CD14-positive monocyte (primary cell): ENCODE results near the gene PAGE3. TPM values are rescaled to one million over a fixed set of nuclear protein-coding genes. Genes with fewer than 3 reads are reported as not detected.

Experiments used
- DNase-seq, 3 donors: peaks; one replicate each; pipeline ENCODE4 v3.0.0-alpha.2; 2011 to 2022
- H2AFZ ChIP-seq: 2 replicates; pipeline ENCODE4 v1.6.0; 2012; ENCODE audit warnings: mild to moderate bottlenecking, low read depth, low read length, inconsistent platforms; ENCODE audit not compliant: insufficient read depth, poor library complexity, severe bottlenecking
- H3K27ac ChIP-seq, 2 donors: 1 replicate in 1 of 2; 2 replicates in 1 of 2; pipeline ENCODE4 v1.5.1; 2012 to 2013; ENCODE audit warnings: low read length in 2 of 2, control low read depth in 1 of 2, inconsistent platforms in 1 of 2, low read depth in 1 of 2, mild to moderate bottlenecking in 1 of 2
- H3K27me3 ChIP-seq, 2 donors: one replicate each; pipeline versions ENCODE4 v1.6.0 to v1.6.1; 2011 to 2013; ENCODE audit warnings: low read length in 2 of 2; ENCODE audit not compliant: control insufficient read depth in 2 of 2, insufficient read depth in 2 of 2
- H3K36me3 ChIP-seq, 2 donors: replicated peaks in 1 of 2; 1 replicate in 1 of 2; 2 replicates in 1 of 2; pipeline versions ENCODE4 v1.5.1 to v1.6.1; 2012 to 2013; ENCODE audit warnings: low read length in 2 of 2, control low read depth in 1 of 2, inconsistent platforms in 1 of 2, mild to moderate bottlenecking in 1 of 2; ENCODE audit not compliant: insufficient read depth in 2 of 2, control insufficient read depth in 1 of 2
- H3K4me1 ChIP-seq, 2 donors: 1 replicate in 1 of 2; 2 replicates in 1 of 2; pipeline versions ENCODE4 v1.5.1 to v1.6.1; 2012 to 2013; ENCODE audit warnings: low read length in 2 of 2, control low read depth in 1 of 2, inconsistent platforms in 1 of 2, mild to moderate bottlenecking in 1 of 2, moderate library complexity in 1 of 2; ENCODE audit not compliant: insufficient read depth in 2 of 2, control insufficient read depth in 1 of 2
- H3K4me2 ChIP-seq: replicated peaks from 2 replicates; pipeline ENCODE3; 2012; ENCODE audit warnings: low read length, moderate library complexity, mild to moderate bottlenecking; ENCODE audit not compliant: poor library complexity, severe bottlenecking; ENCODE audit errors: extremely low read depth
- H3K4me3 ChIP-seq, 3 experiments: fragments of 200-600 bp in 1 of 3; sonication (generic) in 1 of 3; replicated peaks in 1 of 3; 1 replicate in 2 of 3; 2 replicates in 1 of 3; pipeline ENCODE4 v1.5.1; 2011 to 2013; ENCODE audit warnings: low read length in 3 of 3, mild to moderate bottlenecking in 3 of 3, control low read depth in 2 of 3, low read depth in 2 of 3, inconsistent platforms in 1 of 3, moderate library complexity in 1 of 3
- H3K79me2 ChIP-seq: 2 replicates; pipeline ENCODE4 v1.6.0; 2012; ENCODE audit warnings: mild to moderate bottlenecking, control low read depth, inconsistent platforms, low read length, moderate library complexity; ENCODE audit not compliant: insufficient read depth
- H3K9ac ChIP-seq: 2 replicates; pipeline ENCODE4 v1.6.0; 2017; ENCODE audit warnings: low read length, mild to moderate bottlenecking; ENCODE audit not compliant: insufficient read depth, poor library complexity, severe bottlenecking
- H3K9me3 ChIP-seq, 2 donors: replicated peaks in 1 of 2; 1 replicate in 1 of 2; 2 replicates in 1 of 2; pipeline versions ENCODE4 v1.5.1 to v1.6.1; 2012 to 2013; ENCODE audit warnings: low read length in 2 of 2, control low read depth in 1 of 2; ENCODE audit not compliant: control insufficient read depth in 1 of 2, insufficient read depth in 1 of 2
- H4K20me1 ChIP-seq: 2 replicates; pipeline ENCODE4 v1.6.0; 2012; ENCODE audit warnings: mild to moderate bottlenecking, low read length, control low read depth, moderate library complexity; ENCODE audit not compliant: insufficient read depth
- H3K27ac Mint-ChIP-seq, 7 donors: one replicate each; pipeline ENCODE4 v1.8.0; 2020; ENCODE audit warnings: mild to moderate bottlenecking in 7 of 7, mixed read lengths in 7 of 7, moderate library complexity in 6 of 7, inconsistent platforms in 2 of 7
- H3K27me3 Mint-ChIP-seq, 3 donors: one replicate each; pipeline ENCODE4 v1.8.0; 2021 to 2022; ENCODE audit warnings: low read depth in 3 of 3, mild to moderate bottlenecking in 3 of 3, mixed read lengths in 3 of 3, moderate library complexity in 3 of 3, inconsistent platforms in 1 of 3
- H3K36me3 Mint-ChIP-seq, 2 donors: one replicate each; pipeline ENCODE4 v1.8.0; 2020; ENCODE audit warnings: mixed read lengths in 2 of 2, inconsistent platforms in 1 of 2, mild to moderate bottlenecking in 1 of 2
- H3K4me1 Mint-ChIP-seq: one replicate; pipeline ENCODE4 v1.8.0; 2020; ENCODE audit warnings: mild to moderate bottlenecking, mixed read lengths
- H3K4me3 Mint-ChIP-seq, 2 donors: one replicate each; pipeline ENCODE4 v1.8.0; 2020; ENCODE audit warnings: mild to moderate bottlenecking in 2 of 2, mixed read lengths in 2 of 2, moderate library complexity in 1 of 2
- H3K9me3 Mint-ChIP-seq, 7 donors: one replicate each; pipeline ENCODE4 v1.8.0; 2020 to 2022; ENCODE audit warnings: mixed read lengths in 7 of 7, mild to moderate bottlenecking in 6 of 7, moderate library complexity in 6 of 7, inconsistent platforms in 2 of 7
- WGBS: methylation state at CpG from one replicate; pipeline ENCODE4 v1.1.5; 2013; ENCODE audit warnings: missing lambda C conversion rate; ENCODE audit not compliant: insufficient coverage; 5-methylcytosine and 5-hydroxymethylcytosine counted together
- intact Hi-C, 2 donors: fragments of 100-400 bp; cut with micrococcal nuclease; formaldehyde crosslinking; loops; one replicate each; pipeline versions ENCODE4 v1.15.0 to v1.15.1; 2023
- polyA plus RNA-seq, 3 donors: library from polyadenylated mRNA; depleted of rRNA in 1 of 3; unstranded in 2 of 3; stranded (reverse) in 1 of 3; fragments of 300-500 nt in 2 of 3; fragments of >200 nt in 1 of 3; fragmentation: Illumina TruSeq in 2 of 3; gene quantifications; 1 replicate in 2 of 3; 2 replicates in 1 of 3; pipeline ENCODE4 v1.2.3, GENCODE V29; 2012 to 2021
- TF ChIP-seq, protein P1 (sequence below): fragments of 200-600 bp; IDR thresholded peaks from one replicate; pipeline ENCODE4 v1.8.0; 2022; ENCODE audit warnings: antibody characterized with exemption, mild to moderate bottlenecking

The PAGE3 gene
- polyA plus RNA-seq, 3 donors = not detected

DNA sequence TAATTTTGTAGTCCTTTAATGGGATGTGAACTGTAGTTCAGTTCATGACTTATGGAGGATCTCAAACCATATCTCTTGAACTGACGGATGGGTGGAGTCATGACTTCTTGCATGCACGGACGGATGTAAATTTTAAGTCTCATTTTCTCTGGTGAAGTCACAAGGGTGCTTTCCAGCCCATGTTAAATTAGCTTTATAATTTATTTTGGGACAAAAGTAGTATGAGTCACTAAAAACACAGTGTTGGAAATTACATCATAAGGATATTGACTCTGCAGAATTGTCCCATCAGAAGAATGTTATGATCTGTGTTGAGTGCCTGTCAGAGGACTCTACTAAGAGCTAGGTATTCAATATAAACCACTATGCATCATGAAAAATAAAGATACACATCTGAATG is 51.3 kb downstream of the PAGE3 start:
- H3K9me3 ChIP-seq = no peaks in the 10 kb centered on the region
- no peak overlapping the region for H3K4me3 ChIP-seq
- H3K27me3 ChIP-seq = no peaks in the 10 kb centered on the region
- intact Hi-C loops = no loop called here
- H3K79me2 ChIP-seq = no peaks in the 10 kb centered on the region
- TF ChIP-seq, protein P1, sequence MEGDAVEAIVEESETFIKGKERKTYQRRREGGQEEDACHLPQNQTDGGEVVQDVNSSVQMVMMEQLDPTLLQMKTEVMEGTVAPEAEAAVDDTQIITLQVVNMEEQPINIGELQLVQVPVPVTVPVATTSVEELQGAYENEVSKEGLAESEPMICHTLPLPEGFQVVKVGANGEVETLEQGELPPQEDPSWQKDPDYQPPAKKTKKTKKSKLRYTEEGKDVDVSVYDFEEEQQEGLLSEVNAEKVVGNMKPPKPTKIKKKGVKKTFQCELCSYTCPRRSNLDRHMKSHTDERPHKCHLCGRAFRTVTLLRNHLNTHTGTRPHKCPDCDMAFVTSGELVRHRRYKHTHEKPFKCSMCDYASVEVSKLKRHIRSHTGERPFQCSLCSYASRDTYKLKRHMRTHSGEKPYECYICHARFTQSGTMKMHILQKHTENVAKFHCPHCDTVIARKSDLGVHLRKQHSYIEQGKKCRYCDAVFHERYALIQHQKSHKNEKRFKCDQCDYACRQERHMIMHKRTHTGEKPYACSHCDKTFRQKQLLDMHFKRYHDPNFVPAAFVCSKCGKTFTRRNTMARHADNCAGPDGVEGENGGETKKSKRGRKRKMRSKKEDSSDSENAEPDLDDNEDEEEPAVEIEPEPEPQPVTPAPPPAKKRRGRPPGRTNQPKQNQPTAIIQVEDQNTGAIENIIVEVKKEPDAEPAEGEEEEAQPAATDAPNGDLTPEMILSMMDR = no peak
- no peak overlapping the region for H3K27ac ChIP-seq
- no peaks in the 10 kb centered on the region for H3K4me1 ChIP-seq
- peaks cover 0 to 3% (median 0%) of the 10 kb centered on the region in 7 donors for H3K9me3 Mint-ChIP-seq
- no peaks in the 10 kb centered on the region for H3K4me1 Mint-ChIP-seq
- H3K27ac Mint-ChIP-seq = no peak overlapping the region
- no peak for DNase-seq
- H3K36me3 Mint-ChIP-seq = no peaks in the 10 kb centered on the region
- H3K4me2 ChIP-seq = no peak overlapping the region
- H3K9ac ChIP-seq = no peak overlapping the region
- no CpG with 5 or more reads among the region's 3 CpGs for WGBS
- H3K36me3 ChIP-seq = no peaks in the 10 kb centered on the region
- H3K4me3 Mint-ChIP-seq = no peak overlapping the region
- H3K27me3 Mint-ChIP-seq = peaks cover 0 to 2% (median 0%) of the 10 kb centered on the region in 3 donors
- no peaks in the 10 kb centered on the region for H4K20me1 ChIP-seq
- no peak overlapping the region for H2AFZ ChIP-seq

DNA sequence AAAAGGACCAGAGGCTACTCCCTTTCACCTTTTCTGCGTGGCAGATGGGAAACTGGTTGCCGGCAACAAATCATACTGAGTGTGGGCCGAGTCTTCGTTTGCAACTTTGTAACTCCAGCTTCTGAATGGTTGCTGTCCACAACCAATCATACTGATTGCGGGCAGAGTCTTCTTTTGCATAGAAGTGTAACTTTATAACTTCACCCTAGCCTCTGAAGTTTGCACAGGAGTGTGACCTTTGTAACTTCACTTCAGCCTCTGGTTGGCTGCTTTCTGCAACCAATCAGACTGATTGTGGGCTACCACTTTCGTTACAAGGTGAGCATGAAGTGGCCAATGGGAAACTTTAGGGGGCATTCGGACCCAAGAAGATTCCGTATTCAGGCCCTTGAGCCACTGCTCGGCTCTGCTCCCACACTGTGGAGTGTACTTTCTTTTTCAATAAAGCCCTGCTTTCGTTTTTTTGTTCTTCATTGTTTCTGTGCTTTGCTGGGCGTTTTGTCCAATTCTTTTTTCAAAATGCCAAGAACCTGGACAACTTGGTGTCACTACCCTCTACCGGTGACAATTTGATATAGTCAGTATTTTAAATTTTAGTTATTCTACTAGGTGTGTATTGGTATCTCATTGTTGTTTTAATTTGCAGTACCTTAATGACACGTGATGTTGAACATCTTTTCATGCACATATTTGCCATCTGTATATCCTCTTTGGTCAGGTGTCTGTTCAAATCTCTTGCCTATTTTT is 53.6 kb downstream of the PAGE3 start:
- Histone ChIP-seq H3K9me3 (no peaks in the 10 kb centered on the region), H3K27ac (no peak overlapping the region), H2AFZ (no peak overlapping the region), H3K4me3 (no peak overlapping the region), H3K9ac (no peak overlapping the region), H3K79me2 (no peaks in the 10 kb centered on the region), H4K20me1 (no peaks in the 10 kb centered on the region), H3K36me3 (no peaks in the 10 kb centered on the region), H3K4me1 (no peaks in the 10 kb centered on the region), H3K27me3 (no peaks in the 10 kb centered on the region), H3K4me2 (no peak overlapping the region)
- no peak for DNase-seq
- intact Hi-C loops = no loop called here
- Mint-ChIP-seq H3K27me3 (peaks cover 0 to 2% (median 0%) of the 10 kb centered on the region in 3 donors), H3K4me3 (no peak overlapping the region), H3K36me3 (no peaks in the 10 kb centered on the region), H3K9me3 (peaks cover 0 to 2% (median 0%) of the 10 kb centered on the region in 7 donors), H3K4me1 (no peaks in the 10 kb centered on the region), H3K27ac (no peak overlapping the region)
- TF ChIP-seq, protein P1 = no peak
- WGBS = 90% methylated on average over 2 of the region's 13 CpGs

Other genes with a start within 250 kb of the PAGE3 start
- 1 to 10 TPM in 1 of 3 donors, not detected in 2; 1.1 TPM for gene ALAS2, start 233.9 kb downstream of the PAGE3 start, polyA plus RNA-seq
- not detected for gene PAGE2B, start 189.9 kb downstream of the PAGE3 start, polyA plus RNA-seq
- not detected for gene PAGE2, start 175.9 kb downstream of the PAGE3 start, polyA plus RNA-seq
- not detected for gene PAGE5, start 44.6 kb downstream of the PAGE3 start, polyA plus RNA-seq
- 1 to 10 TPM; 2.7 to 9.8 (median 7.8) TPM for gene MAGEH1, start 187.2 kb upstream of the PAGE3 start, polyA plus RNA-seq
- under 1 TPM in 2 of 3 donors, not detected in 1; 0.05 to 0.18 TPM for gene USP51, start 224.9 kb upstream of the PAGE3 start, polyA plus RNA-seq